Right kidney (tissue), 1 donor: Measurements from ENCODE around the gene VPS39.

ENCODE experiments used
- DNase-seq: peaks from one replicate; pipeline ENCODE4 v3.0.0-alpha.2; 2016

VPS39 gene

DNA sequence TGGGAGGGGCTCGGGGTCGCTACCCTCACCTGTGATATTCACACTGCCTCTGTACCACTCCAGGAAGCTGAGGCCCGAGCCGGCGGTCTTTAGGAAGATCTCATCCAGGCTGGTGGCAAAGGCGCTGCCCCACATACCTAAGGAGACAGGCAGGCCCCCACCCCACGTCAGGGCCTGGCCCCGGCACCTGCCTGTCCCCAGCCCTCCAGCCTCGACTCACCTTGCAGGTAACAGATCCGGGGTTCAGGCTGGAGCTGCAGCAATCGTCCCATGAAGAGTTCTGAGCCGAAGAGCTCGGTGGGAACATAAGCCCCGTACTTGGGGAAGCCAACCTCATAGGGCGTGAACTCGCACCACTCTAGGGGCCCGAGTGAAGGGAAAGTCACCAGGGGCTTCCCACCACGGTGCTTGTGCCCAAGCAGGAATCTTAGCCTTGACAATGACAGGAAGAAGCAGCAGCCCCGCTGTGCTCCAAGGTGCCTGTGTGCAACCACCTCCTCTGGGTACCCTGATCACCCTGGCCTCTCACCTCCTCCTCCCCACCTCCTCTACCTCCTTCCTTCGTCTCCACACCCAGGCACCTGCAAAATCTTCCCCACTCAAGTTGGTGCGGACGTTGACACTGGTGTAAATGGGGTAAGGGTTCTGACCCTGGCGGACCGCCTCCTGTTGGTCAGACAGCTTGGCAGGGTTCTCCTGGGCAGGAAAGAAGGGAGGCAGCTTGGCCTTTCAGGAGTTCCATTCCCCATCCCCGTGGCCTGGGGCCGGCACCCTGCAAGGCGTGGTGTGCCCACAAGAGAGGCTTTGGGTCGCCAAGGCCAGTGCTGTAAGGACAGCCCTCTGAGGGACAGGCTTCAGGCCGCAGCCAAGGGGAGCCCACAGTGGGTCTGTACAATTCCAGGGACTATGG lies 62.3 kb downstream of the VPS39 start:
- no peak for DNase-seq

DNA sequence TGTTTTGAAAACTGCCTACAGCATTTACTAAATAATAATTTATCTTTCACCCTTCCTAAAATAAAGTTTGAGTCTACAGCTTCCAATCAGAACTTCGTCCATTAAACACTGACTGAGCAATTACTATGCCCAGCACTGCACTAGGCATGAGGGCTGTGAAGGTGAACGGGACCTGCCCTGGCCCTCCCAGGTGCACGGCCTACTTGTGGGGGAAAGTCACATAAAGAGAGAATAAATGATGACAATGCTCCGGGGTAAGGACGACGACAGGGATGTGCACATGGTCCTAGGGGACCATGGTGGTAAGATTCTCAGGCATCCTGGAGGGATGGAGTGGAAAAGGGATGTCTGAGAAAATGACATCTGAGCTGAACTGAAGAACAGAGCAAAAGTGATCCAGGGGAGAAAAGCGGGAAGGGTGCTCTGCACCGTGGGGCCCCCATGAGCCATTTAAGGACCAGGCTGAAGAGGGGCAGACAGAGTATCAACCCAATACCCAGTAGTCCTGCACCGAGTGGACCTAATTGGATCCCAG lies 63.2 kb downstream of the VPS39 start:
- DNase-seq, result no peak

DNA sequence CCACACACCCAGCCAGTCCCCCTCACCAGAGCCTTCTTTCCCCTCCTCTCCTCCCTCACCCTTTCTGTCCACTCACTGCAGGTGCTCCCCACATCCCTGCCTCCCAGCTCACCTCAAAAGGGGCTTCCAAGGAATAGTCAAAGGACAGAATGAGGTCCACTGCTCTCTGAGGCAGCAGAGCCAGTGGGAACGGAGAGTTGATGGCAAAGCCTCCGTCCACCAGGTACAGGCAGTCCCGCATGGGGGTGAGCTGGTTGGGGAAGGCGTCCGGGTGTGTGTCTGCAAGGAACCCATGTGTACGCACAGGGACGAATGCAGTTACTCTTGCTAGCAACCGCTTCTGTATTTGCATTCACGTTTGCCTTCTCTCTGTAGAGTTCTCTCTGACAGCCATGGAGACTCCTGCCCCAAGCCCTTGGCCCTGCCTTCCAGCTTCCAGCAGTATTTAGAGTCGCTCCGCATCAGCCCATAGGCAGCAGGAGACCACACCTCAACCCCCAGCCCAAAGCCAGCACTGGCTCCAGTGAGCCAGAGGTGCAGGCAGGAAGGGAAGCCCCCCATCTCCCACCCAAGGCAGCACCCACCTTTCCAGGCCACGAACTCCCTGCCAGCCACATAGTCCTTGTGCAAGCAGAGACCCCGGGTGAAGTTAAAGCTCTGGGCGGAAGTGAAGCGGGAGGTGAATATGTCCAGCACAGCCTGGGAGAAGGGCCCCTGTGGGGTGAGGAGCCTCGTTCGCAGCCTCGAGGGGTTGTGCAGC lies 64.1 kb downstream of the VPS39 start:
- no peak for DNase-seq

DNA sequence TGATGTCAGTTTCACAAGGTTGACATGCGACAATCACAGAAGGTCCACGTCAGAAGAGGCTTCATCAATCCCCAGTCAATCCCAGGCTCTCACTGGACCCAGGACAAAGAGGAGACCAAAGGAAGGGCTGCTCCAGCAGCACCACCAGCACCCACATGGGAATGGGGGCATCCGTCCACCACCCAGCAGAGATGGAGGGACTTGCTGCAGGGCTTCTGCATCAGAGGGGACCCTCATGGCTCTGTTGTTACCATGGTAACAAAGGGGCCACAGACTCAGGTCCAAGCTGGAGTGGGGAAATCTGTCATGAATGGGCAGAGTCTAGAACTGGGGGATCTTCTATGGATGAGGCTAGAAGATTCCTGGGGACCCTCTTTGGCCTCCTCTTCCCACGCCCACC lies 64.7 kb downstream of the VPS39 start:
- no peak for DNase-seq

DNA sequence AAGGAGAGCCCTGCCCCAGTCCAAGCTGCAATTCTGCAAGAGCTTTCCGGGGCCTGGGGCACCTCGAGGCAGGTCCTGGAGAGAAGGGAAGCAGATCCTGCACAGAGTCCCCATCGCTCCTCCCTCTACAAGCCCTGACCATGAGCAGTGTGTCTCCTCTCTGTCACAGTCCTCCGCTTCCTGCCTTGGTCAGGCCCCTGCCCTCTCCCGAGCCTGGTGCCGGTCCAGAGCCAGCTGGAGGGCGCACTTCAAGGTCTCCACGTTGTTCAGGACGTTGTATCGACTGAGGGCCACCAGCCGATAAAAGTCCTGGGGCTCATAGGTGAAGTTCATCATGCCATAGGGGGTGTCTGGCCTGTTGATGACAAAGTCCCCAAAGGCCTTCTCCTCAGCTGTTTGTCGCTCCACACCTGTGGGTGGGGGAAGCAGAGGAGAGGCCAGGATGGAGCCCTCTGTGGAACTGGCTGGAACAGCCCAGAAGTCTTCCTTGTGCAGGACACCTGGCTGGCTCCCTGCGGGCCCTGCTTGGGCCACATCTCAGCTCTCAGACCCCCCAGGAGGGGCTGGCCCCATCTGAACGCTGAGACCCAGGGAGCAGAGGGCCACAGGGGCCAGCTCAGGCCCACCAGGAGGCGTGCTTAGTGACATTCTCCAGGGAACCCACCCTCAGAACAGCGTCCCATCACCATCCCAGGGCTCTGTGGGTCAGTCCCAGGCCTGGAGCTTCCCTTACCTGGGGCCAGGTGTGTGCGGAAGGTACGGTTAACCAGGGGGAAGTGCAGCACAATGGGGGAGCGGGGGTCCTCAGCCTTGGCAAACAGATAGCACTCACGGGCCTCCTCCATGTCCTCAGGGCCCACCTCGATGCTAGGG lies 66.1 kb downstream of the VPS39 start:
- DNase-seq, result no peak

DNA sequence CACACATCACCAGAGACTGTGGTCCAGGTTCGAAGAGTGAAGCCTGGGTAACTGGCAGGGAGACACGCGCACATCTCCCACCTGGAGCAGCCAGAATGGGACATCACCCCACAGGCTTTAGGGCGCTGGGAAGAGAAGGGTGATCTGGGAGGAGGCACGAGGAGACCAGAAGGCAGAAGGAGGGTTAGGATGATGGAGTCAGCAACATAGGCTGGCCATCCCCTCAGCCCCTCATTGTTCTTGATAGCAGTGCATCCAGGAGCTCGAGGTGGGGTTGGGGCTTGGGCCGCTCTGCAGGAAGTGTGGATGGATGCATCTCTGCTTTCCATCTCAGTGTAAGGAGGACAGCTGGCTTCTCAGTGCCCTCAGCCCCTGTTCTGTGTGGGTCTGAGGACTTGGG lies 66.9 kb downstream of the VPS39 start:
- no peak for DNase-seq

DNA sequence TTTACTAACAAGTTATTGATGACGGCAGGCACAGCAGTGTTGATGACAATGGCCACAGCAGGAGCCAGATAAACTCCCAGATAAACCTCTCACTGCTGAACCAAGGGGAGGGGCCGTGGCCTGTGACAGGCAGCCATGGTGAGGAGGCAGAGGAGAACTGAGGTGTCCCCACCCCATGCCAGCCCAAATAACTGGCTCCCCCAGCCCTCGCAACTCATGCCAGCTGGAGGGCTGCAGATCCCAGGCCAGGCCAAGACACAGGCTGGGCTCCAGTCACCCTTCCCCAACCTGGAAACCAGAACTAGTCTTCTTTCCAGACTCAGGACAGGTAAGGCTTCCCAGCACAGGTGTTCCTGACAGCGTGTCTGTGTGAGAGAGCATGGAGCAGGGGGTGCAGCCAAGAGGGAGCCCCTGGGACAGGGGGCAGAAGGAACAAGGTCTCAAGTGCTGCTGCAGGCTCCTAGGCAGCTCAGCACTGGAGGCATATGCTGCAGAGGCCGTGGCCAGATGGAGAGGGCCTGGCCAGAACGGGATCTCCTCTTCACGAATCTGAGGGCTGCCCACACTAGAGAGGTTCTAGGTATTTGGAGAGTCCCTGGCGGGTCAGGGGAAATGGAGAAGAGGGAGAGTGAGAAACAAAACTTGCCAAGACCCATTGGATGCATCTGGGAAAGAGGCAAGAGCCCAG lies 67.6 kb downstream of the VPS39 start:
- DNase-seq, result no peak

DNA sequence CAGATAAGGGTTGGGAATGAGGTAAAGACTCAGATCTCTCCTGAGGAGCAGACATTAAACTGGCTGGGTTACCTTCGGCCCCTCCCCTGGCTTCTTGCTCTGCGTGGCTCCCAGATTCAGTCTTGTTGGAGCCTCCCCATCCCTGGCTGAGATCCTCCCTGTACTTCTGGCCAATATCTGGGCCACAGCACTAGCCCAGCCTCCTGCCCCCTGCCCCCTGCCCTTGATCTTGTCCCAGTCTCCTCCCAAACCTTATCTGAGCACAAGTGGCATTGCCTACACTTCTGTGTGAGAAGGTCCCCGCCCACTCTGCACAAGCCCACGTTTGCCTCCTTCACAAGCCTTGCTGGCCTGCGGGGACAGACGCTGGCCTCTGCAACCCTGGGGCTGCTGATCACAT lies 68.5 kb downstream of the VPS39 start:
- no peak for DNase-seq

DNA sequence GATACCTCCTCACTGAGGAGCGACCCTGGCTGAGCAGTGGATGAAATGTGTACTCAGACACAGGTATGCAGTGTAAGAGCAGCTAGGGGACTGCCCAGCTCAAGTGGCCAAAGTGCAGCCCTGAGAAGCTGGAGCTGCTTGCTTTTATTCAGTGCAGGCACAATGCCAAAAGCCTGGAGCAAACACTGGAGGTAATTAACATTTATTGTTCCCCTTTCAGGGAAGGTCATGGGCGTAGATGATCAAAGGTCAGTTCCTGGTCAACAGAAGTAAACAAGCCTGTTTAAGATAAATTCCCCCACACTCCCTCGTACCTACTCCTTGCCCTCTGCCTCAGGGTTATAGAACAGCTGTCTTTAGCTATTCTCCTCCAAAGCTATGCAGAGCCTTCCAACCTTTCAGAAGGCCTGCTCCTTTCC lies 69.1 kb downstream of the VPS39 start:
- DNase-seq, result no peak

DNA sequence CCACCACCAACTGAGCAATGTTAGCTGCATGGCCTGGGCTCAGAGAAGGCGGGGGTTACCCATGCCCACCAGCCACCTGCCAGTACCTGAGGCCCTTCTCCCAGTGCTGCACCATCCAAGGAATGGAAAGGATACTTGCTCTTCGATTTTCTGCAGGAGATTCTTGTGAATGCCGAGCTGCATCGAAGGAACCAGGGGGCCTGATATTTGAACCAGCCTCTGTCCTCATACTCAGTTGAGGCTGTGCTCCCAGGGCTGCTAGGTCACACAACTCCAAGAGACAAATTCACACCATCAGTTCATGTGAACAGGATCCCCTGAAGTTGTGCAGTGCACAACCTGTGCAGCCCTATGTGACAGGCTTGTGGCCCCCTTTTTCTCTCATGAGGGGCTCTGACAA lies 69.7 kb downstream of the VPS39 start:
- no peak for DNase-seq

DNA sequence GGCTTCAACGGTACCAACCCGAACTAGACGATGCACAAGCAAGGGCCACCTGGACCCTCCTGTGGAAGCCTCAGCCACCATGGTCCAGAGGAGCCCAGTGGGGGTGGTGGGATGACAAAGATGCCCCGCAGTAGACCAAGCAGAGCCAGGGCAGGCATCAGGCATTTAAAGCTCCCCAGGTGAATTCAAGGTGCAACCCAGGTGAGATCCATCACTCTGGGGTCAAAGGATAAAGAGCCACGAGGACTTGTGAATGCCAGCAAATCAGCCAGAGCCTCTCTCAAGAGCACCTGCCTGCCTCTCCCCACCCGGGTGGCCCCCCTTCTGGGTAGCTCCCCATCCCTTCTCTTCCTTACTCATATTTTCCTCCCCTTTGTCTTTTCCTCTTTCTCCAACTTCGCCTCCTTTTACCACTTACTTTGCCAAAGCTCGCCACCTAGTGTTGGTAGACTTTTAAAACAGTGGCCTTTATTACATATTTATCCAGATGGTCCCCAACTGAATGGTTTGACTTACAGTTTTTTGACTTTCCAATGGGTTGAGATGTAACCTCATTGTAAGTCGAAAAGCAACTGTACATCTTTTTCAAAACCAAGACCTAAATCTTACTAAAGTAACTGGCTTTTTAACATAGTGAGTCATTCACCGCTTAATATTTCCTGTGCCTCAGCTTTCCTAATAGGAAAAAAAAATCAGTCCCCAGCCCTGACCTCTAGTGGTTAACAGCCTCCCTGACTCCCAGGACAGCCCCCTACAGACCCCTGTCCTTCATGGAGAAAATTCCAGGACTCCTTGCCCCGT lies 70.4 kb downstream of the VPS39 start:
- no peak for DNase-seq

DNA sequence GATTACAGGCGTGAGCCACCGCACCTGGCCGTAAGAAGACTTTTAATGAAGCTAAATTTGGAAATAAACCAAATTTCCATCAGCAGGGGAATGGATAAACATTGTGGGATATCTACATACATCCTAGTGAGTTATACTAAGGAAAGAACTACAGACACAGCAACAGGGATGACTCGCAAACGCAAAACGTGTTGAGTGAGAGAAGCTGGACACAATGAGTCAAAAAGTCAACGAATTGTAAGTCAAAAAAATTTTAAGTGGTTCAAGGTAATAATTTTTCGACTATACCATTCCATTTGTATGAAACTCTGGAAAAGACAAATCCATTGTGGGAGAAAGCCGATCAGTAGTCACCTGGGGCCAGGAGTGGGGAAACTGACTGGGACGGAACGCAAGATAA lies 71.6 kb downstream of the VPS39 start:
- no peak for DNase-seq

DNA sequence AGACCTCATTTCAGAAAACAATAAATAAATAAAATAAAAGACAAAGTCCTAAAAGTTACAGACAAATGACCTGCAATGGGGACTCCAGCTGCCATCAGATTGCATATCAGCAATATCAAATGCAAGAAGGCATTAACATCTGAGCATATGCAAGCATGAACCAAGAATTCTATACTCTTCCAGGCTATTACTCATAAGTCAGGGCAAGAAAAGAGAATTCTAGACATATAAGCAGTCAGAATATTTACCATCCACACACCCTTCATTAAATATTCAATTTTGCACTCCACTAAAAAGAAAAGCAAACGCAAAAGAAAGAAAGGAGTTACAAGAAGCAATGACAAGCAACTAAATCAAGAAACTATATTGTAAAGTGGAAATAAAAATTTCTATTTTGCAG lies 72.8 kb downstream of the VPS39 start:
- DNase-seq, result no peak

DNA sequence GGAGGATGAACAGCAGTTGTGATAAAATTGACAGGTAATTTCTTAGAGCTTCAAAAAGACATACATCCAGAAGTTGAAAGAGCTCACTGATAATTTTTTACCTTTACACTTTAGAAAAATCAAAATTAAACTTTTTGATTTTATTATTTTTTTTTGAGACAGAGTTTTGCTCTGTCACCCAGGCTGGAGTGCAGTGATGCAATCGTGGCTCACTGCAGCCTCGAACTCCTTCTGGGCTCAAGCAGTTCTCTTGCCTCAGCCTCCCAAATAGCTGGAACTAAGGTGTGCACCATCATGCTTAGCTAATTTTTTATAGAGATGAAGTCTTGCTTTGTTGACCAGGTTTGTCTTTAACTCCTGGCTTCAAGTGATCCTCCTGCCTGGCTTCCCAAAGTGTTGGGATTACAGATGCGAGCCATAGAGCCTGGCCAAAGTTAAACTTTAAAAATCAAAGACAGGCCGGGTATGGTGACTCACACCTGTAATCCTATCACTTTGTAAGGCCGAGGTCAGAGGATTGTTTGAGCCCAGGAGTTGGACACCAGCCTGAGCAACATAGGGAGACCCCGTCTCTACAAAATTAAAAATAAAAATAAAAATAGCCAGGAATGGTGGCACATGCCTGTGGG lies 73.4 kb downstream of the VPS39 start:
- DNase-seq, result no peak

DNA sequence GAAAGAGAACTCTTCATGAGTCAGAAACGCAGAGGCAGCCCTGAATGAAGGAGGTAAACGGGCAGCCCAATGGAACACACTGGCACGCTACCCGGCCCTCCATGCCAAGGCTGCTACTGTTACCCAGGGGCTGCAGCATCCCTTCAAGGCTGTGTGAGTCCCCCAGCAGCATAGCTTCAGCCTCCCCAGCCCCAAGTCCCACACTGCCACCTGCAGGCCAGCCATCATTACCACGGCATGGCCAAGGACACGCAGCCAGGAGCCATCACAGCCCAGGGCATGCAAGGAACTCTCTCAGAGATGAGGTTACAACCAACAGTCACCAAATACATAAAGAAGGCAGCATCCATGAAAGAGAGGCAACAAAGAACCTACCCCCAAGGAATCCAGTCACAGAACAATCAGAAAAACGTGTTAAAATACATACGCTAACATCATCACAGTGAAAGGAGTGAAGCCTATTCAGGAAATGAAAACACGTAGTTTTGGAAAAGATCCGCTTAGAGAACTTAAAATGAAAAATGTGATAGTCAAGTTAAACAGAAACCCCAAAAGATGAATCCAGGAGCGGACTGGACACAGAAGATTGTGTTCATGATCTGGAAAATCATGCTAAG lies 74.1 kb downstream of the VPS39 start:
- no peak for DNase-seq

DNA sequence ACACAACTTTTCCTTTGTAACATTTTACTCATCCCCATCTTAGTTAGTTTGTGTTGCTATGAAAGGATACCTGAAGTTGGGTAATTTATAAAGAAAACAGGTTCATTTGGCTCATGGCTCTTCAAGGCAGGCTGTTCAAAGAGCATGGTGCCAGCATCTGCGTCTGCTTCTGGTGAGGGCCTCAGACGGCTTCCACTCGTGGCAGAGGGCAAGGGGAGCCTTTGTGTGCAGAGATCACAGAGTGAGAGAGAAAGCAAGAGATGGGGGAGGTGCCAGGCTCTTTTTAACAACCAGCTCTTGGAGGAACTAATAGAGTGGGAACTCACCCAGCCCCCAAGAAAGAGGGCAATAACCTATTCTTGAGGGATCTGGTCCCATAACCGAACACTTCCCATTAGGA lies 74.7 kb downstream of the VPS39 start:
- DNase-seq, result no peak

DNA sequence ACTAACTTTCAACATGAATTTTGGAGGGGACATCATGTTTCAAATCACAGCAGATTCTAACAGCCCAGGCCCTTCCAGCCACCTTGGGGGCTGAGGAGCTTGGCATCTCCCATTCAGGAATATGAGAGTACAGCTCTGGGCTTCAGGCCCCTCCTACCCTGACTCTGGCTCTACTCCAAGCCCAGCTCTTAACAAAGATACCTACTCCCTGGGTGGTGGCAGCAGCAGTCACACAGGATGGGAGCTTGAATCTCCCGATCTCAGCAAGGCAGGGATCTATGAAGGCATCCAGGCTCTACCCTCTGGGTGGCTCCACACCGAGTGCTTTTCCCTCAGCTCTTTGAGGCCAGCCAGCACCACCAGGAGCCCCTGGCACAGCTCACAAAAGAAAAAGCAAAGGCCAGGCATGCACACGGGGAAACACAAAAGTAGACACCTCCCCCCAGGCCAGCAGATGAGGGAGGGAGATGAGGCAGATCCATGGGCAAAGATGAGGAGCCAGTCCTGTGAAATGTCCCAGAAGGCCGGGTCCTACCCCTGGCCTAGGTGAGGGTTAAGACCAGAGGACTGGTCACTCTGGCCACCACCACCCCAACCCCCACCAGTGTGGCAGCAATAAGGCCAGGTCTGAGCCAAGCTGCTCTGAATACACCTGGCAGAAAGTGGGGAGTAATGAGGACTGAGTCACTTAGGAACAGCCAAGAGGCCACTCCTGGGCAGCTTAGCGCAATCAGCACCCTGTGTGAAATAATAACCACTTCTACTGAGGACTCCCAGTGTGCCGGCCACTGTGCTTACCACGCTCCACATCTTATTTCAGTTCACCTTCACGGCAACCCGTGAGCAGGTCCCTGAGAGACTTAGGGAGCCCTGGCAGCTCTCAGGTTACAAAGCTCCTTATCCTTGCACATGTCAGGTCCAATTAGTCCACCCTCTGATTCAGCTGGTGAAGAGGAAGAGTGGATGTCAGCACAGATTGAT lies 76.0 kb downstream of the VPS39 start:
- no peak for DNase-seq

DNA sequence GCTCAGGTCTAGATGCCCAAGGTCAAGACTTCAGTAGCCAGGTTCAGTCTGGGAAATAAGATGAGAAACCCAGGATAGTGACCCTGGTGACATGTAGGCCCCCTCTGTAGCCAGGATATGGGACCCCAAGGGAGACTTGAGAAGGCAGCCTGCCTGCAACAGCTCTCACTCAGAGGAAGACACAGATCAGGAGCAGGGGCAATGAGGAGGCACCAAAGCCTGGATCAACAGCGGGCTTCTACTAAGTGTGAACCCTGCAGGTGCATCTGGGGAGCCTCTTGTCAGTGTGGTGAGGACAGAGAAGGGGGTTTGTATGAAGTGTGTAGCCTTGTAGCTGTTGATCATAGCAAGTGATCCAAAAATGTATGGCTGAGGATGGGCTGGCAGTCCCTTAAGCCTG lies 77.1 kb downstream of the VPS39 start:
- no peak for DNase-seq
